Panc1 (cell line): ENCODE data around the gene CISD2. TPM values are rescaled to one million over a fixed set of nuclear protein-coding genes. Genes with fewer than 3 reads are reported as not detected.

Experiments
- ATAC-seq: fragments of 200-7000 bp; cut with Tn5 transposase; 2 replicates; pipeline ENCODE4 v1.9.1; 2020; ENCODE audit warnings: mild to moderate bottlenecking, moderate library complexity
- BruUV-seq: library from RNA; stranded (reverse); fragments of 400-500 nt; replicated peaks from 2 replicates; lab custom pipeline; 2021; lab: Mats Ljungman, UMichigan
- CTCF ChIA-PET: fragments of 300-600 bp; sonication (Branson Sonifier 250); formaldehyde crosslinking; loops from one replicate; lab custom pipeline; 2022; ENCODE audit warnings: antibody characterized with exemption; lab: Charles Lee
- POLR2A ChIA-PET: fragments of 300-600 bp; sonication (Branson Sonifier 250); formaldehyde crosslinking; loops from one replicate; lab custom pipeline; 2022; ENCODE audit warnings: antibody characterized with exemption; lab: Charles Lee
- DNase-seq: peaks from one replicate; pipeline ENCODE4 v3.0.0-alpha.2; 2010; ENCODE audit warnings: low read depth, low spot score
- H3K27ac ChIP-seq: 2 replicates; pipeline ENCODE4 v1.5.1; 2011; ENCODE audit warnings: mild to moderate bottlenecking, low read length, inconsistent platforms
- H3K27me3 ChIP-seq: fragments of 200-500 bp; sonication (Bioruptor generic); 2 replicates; pipeline ENCODE4 v1.6.0; 2014; ENCODE audit warnings: low read length, inconsistent platforms; ENCODE audit not compliant: control insufficient read depth, insufficient read depth
- H3K36me3 ChIP-seq: fragments of 200-500 bp; sonication (Bioruptor generic); 2 replicates; pipeline ENCODE4 v1.5.1; 2014; ENCODE audit warnings: inconsistent platforms, mild to moderate bottlenecking, low read length, moderate library complexity; ENCODE audit not compliant: control insufficient read depth, insufficient read depth
- H3K4me1 ChIP-seq: 2 replicates; pipeline ENCODE4 v1.5.1; 2011; ENCODE audit warnings: inconsistent platforms, mild to moderate bottlenecking, low read length, moderate library complexity; ENCODE audit not compliant: control insufficient read depth, insufficient read depth
- H3K4me3 ChIP-seq, 2 experiments: 2 replicates each; pipeline ENCODE4 v1.5.1; 2011 to 2012; ENCODE audit warnings: low read depth in 2 of 2, low read length in 2 of 2, mild to moderate bottlenecking in 2 of 2, inconsistent platforms in 1 of 2, moderate library complexity in 1 of 2
- H3K9me3 ChIP-seq: fragments of 200-500 bp; sonication (Bioruptor generic); 2 replicates; pipeline ENCODE4 v1.5.1; 2014; ENCODE audit warnings: low read depth, mild to moderate bottlenecking, inconsistent platforms, low read length, moderate library complexity; ENCODE audit not compliant: control insufficient read depth, insufficient read depth
- CTCF ChIP-seq: fragments of 450-650 bp; IDR thresholded peaks from 2 replicates; pipeline ENCODE4 v1.5.1; 2017; ENCODE audit warnings: mild to moderate bottlenecking
- POLR2AphosphoS5 ChIP-seq: IDR thresholded peaks from 2 replicates; pipeline ENCODE4 v1.6.1; 2012; ENCODE audit warnings: mild to moderate bottlenecking, low read depth, low read length, moderate library complexity
- SIN3A ChIP-seq: IDR thresholded peaks from 2 replicates; pipeline ENCODE4 v1.6.1; 2012; ENCODE audit warnings: low read depth, mild to moderate bottlenecking, low read length, moderate library complexity, borderline replicate concordance; ENCODE audit not compliant: insufficient read depth
- TCF7L2 ChIP-seq: IDR thresholded peaks from 2 replicates; pipeline ENCODE4 v1.6.1; 2011; ENCODE audit warnings: mild to moderate bottlenecking, low read depth, low read length, inconsistent platforms
- in situ Hi-C: cut with HindIII; loops from 2 replicates; pipeline ENCODE4 v1.10.0; 2016; ENCODE audit warnings: low sequenced_read_pairs, low pct_unique_long_range_greater_than_20kb
- intact Hi-C: fragments of 100-400 bp; cut with micrococcal nuclease; formaldehyde crosslinking; loops from one replicate; pipeline ENCODE4 v1.10.0; 2022; ENCODE audit not compliant: unreplicated experiment
- total RNA-seq: library from RNA; stranded (reverse); gene quantifications from one replicate; pipeline ENCODE4 v1.2.1, GENCODE V29; 2021; ENCODE audit not compliant: unreplicated experiment
- TF ChIP-seq, protein P1 (sequence below), 2 experiments: IDR thresholded peaks; 2 replicates each; pipeline ENCODE4 v1.6.1; 2011 to 2012; ENCODE audit warnings: low read depth in 2 of 2, control low read depth in 1 of 2, low read length in 1 of 2, mild to moderate bottlenecking in 1 of 2, moderate library complexity in 1 of 2; ENCODE audit not compliant: insufficient read depth in 1 of 2

The CISD2 gene
- total RNA-seq, 1 experiment from 2014 or later = 39.0 TPM

DNA sequence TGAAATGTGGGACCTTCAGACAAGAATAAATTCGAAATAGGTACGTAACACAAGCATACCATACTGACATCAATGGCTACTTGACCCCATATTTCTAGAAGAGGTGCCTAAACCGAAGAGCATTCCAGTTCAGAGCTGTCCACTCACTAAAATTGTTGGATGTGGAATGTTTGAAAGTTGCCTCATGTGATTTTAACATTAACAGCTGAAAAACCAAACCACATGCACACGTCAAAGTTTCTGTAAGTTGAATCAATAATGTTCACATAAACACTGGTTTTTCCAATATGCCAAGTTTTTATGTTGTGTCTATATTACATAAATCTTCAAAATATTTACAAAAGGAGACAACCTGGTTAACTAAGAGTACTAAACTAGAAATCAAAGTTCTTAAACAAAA, 44.9 kb upstream of the CISD2 start:
- no peak for ATAC-seq
- Histone ChIP-seq H3K27ac (peak overlapping the region; percentile 57; the same call in 1 of the 2 replicates), H3K36me3 (peaks cover 23% of the 10 kb centered on the region), H3K4me1 (peaks cover 43% of the 10 kb centered on the region), H3K4me3 (peak overlapping the region; percentile 48 to 96), H3K9me3 (no peaks in the 10 kb centered on the region), H3K27me3 (no peaks in the 10 kb centered on the region)
- no TSS peak for BruUV-seq
- POLR2A ChIA-PET = interaction anchor here (0.6 kb wide), 1 partner anchor 57 kb away, joined by 7 read pairs; no protein-coding TSS in a partner anchor
- CTCF ChIA-PET = no interaction called here
- intact Hi-C loops = no loop called here
- no peak for DNase-seq
- TF ChIP-seq SIN3A = no peak
- no peak for TF ChIP-seq POLR2AphosphoS5
- no peak for TF ChIP-seq TCF7L2
- TF ChIP-seq, protein P1, sequence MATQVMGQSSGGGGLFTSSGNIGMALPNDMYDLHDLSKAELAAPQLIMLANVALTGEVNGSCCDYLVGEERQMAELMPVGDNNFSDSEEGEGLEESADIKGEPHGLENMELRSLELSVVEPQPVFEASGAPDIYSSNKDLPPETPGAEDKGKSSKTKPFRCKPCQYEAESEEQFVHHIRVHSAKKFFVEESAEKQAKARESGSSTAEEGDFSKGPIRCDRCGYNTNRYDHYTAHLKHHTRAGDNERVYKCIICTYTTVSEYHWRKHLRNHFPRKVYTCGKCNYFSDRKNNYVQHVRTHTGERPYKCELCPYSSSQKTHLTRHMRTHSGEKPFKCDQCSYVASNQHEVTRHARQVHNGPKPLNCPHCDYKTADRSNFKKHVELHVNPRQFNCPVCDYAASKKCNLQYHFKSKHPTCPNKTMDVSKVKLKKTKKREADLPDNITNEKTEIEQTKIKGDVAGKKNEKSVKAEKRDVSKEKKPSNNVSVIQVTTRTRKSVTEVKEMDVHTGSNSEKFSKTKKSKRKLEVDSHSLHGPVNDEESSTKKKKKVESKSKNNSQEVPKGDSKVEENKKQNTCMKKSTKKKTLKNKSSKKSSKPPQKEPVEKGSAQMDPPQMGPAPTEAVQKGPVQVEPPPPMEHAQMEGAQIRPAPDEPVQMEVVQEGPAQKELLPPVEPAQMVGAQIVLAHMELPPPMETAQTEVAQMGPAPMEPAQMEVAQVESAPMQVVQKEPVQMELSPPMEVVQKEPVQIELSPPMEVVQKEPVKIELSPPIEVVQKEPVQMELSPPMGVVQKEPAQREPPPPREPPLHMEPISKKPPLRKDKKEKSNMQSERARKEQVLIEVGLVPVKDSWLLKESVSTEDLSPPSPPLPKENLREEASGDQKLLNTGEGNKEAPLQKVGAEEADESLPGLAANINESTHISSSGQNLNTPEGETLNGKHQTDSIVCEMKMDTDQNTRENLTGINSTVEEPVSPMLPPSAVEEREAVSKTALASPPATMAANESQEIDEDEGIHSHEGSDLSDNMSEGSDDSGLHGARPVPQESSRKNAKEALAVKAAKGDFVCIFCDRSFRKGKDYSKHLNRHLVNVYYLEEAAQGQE (IDR thresholded peaks at IDR 0.05; ENCODE audit: insufficient read depth in 1 of 2, low read depth in 2 of 2, low read length in 1 of 2) = no peak
- TF ChIP-seq CTCF = no peak
- in situ Hi-C loops = no loop called here

GRCh38 chr4:102824398-102824797, 44.4 kb upstream of the CISD2 start:
- Histone ChIP-seq H3K27me3 (no peaks in the 10 kb centered on the region), H3K36me3 (peaks cover 23% of the 10 kb centered on the region), H3K4me3 (peak overlapping the region; percentile 89 to 96), H3K4me1 (peaks cover 43% of the 10 kb centered on the region), H3K27ac (peak overlapping the region; percentile 94), H3K9me3 (no peaks in the 10 kb centered on the region)
- BruUV-seq = no TSS peak
- ATAC-seq (no peak), DNase-seq (no peak)
- intact Hi-C loops = no loop called here
- no peak for TF ChIP-seq SIN3A
- POLR2A ChIA-PET = interaction anchor here (0.6 kb wide), 1 partner anchor 57 kb away, joined by 7 read pairs; no protein-coding TSS in a partner anchor
- CTCF ChIA-PET = no interaction called here
- in situ Hi-C loops = no loop called here
